ENCODE data around the gene ABTB2.

DNA sequence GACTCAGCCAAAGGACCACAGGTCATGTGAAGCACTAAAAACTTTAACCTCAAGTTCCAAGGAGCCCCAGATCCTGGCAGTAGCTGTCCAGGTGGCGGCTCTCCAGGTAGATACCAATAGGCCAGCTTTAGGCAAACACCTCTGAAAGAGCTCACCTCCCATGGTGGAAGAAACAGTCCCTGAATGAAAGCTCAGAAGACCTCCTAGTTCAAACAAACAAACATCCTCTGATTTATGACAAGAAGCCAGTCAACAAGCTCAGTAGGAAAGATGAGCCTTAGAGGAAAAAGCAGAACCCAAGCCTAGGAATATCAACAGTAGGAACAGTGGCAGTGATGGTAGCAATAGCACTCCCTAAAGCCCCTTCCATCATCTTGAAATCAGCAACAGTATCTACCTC, 17.2 kb downstream of the ABTB2 start:
- TF ChIP-seq, protein P1, sequence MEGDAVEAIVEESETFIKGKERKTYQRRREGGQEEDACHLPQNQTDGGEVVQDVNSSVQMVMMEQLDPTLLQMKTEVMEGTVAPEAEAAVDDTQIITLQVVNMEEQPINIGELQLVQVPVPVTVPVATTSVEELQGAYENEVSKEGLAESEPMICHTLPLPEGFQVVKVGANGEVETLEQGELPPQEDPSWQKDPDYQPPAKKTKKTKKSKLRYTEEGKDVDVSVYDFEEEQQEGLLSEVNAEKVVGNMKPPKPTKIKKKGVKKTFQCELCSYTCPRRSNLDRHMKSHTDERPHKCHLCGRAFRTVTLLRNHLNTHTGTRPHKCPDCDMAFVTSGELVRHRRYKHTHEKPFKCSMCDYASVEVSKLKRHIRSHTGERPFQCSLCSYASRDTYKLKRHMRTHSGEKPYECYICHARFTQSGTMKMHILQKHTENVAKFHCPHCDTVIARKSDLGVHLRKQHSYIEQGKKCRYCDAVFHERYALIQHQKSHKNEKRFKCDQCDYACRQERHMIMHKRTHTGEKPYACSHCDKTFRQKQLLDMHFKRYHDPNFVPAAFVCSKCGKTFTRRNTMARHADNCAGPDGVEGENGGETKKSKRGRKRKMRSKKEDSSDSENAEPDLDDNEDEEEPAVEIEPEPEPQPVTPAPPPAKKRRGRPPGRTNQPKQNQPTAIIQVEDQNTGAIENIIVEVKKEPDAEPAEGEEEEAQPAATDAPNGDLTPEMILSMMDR (IDR thresholded peaks at IDR 0.05; ENCODE audit: poor library complexity), result no peak
- no peak for TF ChIP-seq EZH2 (IDR thresholded peaks at IDR 0.05; ENCODE audit: borderline replicate concordance)
- no peak for TF ChIP-seq EZH2phosphoT487 (IDR thresholded peaks at IDR 0.05; ENCODE audit: low read depth, severe bottlenecking, unreplicated experiment)
